Middle frontal gyrus (tissue), 1 donor: ENCODE measurements around the gene PLGLB2.
"Not testable (repeated sequence)": the region's sequence is repeated elsewhere in the genome, so short reads cannot be mapped to it uniquely, and the experiment has no call there.

ENCODE experiments used
- DNase-seq: peaks from one replicate; pipeline ENCODE4 v3.0.0-alpha.2; 2015; ENCODE audit warnings: low spot score; ENCODE audit errors: extremely low spot score

The PLGLB2 gene

GRCh38 chr2:87747791-87748190 lies at the start of gene PLGLB2:
Gene PLGLB2, plus strand, starts transcription at chr2:87748087. Its CDS starts 67 bp downstream, at chr2:87748154.
- not testable (repeated sequence) for DNase-seq

GRCh38 chr2:87704572-87705323 lies 43.1 kb upstream of the PLGLB2 start:
- DNase-seq = not testable (repeated sequence)

DNA sequence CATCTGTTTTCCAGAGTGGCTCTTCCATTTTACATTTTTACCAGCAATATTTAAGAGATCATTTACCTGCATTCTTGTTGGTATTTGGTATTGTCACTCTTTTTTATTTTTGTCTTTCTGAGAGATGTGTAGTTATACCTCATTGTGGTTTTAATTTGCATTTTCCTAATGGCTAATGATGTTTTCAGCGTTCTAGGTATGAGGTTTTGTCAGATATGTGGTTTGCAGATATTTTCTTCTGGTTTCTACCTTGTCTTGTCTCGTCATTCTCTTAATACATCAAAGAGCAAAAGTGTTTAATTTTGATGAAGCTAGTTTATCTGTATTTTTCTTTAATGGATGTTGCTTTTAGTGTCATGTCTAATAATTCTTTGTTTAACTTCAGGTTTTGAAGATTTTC lies 39.5 kb upstream of the PLGLB2 start:
- DNase-seq = not testable (repeated sequence)

DNA sequence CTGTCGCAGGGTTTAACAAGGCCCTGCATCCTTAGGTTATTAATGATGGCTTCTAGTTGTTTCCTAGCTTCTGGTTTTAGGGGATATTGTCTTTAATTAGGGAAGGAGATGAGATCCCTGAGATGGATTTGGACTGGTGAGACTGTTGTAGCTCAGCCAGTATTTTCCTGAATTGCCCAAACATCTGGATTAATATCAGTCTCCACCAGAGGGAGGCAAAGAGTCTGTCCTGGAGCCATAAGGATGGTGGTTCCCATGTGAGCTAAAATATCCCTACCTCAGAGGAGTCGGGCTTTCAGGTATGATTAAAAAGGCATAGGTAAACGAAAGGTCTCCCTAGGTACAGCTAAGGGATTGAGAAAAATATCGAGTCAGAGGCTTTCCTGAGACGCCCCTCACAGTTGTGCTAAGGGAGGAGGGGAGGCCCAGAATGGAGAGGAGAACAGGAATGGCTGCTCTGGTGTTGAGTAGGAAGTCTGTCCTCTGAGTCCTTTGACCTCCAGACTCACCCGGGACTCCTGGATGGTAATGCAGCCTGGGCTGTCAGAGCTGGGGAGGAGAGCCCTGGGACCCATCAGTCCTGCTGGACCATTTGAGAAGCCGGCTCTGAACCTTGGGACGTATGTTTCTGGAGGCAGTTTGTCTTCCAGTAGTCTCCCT lies 19.8 kb upstream of the PLGLB2 start:
- not testable (repeated sequence) for DNase-seq

GRCh38 chr2:87740928-87741327 lies 7.0 kb upstream of the PLGLB2 start:
- DNase-seq = not testable (repeated sequence)

DNA sequence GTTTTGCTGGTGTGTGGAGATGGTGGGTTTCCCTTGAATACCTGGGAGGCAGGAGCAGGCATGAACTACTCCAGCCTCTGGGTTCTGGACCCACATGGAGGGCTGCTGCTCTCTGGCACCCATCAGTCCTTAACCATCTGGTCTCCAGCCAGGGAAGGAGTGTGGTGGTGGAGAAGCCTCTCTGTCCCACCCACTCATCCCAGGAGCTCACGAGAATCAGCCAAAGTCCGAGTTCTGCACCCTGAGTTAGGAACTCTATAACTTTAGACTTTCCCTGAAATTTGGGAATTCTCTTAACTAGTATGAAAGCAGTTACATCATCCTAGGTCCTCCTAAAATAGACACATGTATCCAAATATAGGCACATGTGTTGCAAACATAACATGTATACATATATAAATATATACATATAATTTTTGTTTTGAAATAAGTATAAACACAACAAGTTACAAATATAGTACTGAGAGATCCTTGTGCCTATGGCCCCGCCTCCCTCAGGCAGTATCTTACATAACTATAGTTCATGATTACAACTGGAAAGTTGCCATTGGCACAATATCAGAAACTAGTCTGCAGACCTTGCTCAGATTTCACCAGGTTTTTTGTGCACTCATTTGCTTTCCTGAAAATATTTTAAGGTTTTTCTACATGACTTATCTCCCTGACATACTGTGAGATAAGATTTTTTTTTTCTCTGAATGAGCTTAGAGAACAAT lies 5.3 kb upstream of the PLGLB2 start:
- not testable (repeated sequence) for DNase-seq

DNA sequence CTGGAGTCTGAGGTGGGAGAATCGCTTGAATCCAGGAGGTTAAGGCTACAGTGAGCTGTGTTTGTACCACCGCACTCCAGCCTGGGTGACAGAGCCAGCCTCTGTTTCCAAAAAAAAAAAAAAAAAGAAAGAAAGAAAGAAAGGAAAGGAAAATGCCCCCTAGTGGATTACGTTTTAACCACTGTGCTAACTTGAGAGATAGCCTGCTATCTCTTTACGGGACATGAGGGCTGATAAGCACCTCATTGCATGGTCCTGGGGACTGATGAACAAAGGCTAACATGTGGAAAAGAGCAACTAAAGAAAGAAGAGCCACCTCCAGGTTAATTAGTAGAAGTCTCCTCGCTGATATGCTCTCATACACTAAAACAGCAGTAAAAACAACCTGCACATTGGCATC lies 4.2 kb upstream of the PLGLB2 start:
- DNase-seq = not testable (repeated sequence)

GRCh38 chr2:87745353-87745951 lies 2.4 kb upstream of the PLGLB2 start:
- not testable (repeated sequence) for DNase-seq

- not testable (repeated sequence) for DNase-seq
Observed at GRCh38 chr2:87748524-87748923, 637 bp downstream of the PLGLB2 start.

GRCh38 chr2:87750560-87750959 lies 2.7 kb downstream of the PLGLB2 start:
- DNase-seq = not testable (repeated sequence)

- not testable (repeated sequence) for DNase-seq
Observed at GRCh38 chr2:87754759-87755158, 6.9 kb downstream of the PLGLB2 start.
